ENCODE measurements around the gene ARHGAP24.

GRCh38 chr4:85803856-85804255 is 328.9 kb downstream of the ARHGAP24 start:
- TF ChIP-seq CTCF (IDR thresholded peaks at IDR 0.05) (no peak), POLR2A (IDR thresholded peaks at IDR 0.05) (no peak)
